Pancreas (tissue), 10 donors: ENCODE results near the gene ARL4A. TPM values are rescaled to one million over a fixed set of nuclear protein-coding genes. Genes with fewer than 3 reads are reported as not detected.

ENCODE experiments used
- ATAC-seq, 4 donors: fragments of 200-7000 bp; cut with Tn5 transposase; one replicate each; pipeline versions ENCODE4 v1.8.0 to v1.9.1; 2020; ENCODE audit warnings: mild to moderate bottlenecking in 4 of 4, moderate library complexity in 4 of 4
- DNase-seq, 6 donors: peaks; one replicate each; pipeline ENCODE4 v3.0.0-alpha.2; 2020
- FAIRE-seq: peaks from 2 replicates; lab custom pipeline; 2012; peaks lifted over from hg19 to GRCh38; lab: Jason Lieb, UNC
- H3K27ac ChIP-seq, 4 donors: fragments of 200-600 bp; sonication (generic); 1 replicate in 3 of 4; 2 replicates in 1 of 4; pipeline versions ENCODE4 v1.5.0 to v1.8.0; 2020
- H3K27me3 ChIP-seq, 4 donors: fragments of 200-600 bp; one replicate each; pipeline ENCODE4 v1.8.0; 2021
- H3K36me3 ChIP-seq, 3 donors: fragments of 200-600 bp; sonication (generic) in 1 of 3; one replicate each; pipeline versions ENCODE4 v1.5.0 to v1.8.0; 2020 to 2021
- H3K4me1 ChIP-seq, 3 donors: fragments of 200-600 bp; one replicate each; pipeline ENCODE4 v1.8.0; 2021
- H3K4me3 ChIP-seq, 4 donors: fragments of 200-600 bp; sonication (generic) in 2 of 4; one replicate each; pipeline versions ENCODE4 v1.5.0 to v1.8.0; 2020 to 2021
- H3K9me3 ChIP-seq, 4 donors: fragments of 200-600 bp; one replicate each; pipeline ENCODE4 v1.8.0; 2021
- CTCF ChIP-seq, 4 donors: fragments of 200-600 bp; sonication (generic) in 3 of 4; IDR thresholded peaks; one replicate each; pipeline versions ENCODE4 v1.5.0 to v1.8.0; 2021; ENCODE audit warnings: antibody characterized with exemption in 4 of 4
- WGBS, 2 donors: extraction: QIAGEN DNeasy Blood & Tissue Kit; methylation state at CpG; one replicate each; pipeline ENCODE4 v1.1.7; 2013; 5-methylcytosine and 5-hydroxymethylcytosine counted together
- intact Hi-C, 3 donors: fragments of 100-400 bp; cut with DNase I; formaldehyde crosslinking; loops; one replicate each; pipeline versions ENCODE4 v1.11.1 to v1.14.2; 2022
- polyA plus RNA-seq, 2 donors: library from polyadenylated mRNA; stranded (reverse); fragments of 200-250 nt; gene quantifications; one replicate each; pipeline ENCODE4 v1.2.3, GENCODE V29; 2013
- total RNA-seq, 6 donors: library from RNA; stranded (reverse); fragmentation: NEBNext Ultra II Directional in 4 of 6; extraction: Animal tissue kit (Norgen Biotek cat#: 25700) in 4 of 6; gene quantifications; one replicate each; pipeline versions ENCODE4 v1.2.1 to v1.2.4, GENCODE V29; 2021 to 2023
- donor health status: healthy with polysubstance abuse.
- donor health status: DM: no; HTN: no; CAD: no; lungs with moderate emphysema.
- donor health status: DM: no; HTN: no; CAD: no.
- donor health status: control.
- donor health status: control.
- donor health status: Bipolar disorder and iron deficiency.
- donor health status: DM: yes; HTN: yes; CAD: no.
- donor health status: DM: no; HTN: no; CAD: no.
- donor health status: DM: no; HTN: no; CAD: no.
- donor health status: DM: yes; HTN: yes; CAD: no.

The ARL4A gene
- total and polyA plus RNA-seq, 8 donors: 1.9 to 8.6 (median 4.2) TPM

DNA sequence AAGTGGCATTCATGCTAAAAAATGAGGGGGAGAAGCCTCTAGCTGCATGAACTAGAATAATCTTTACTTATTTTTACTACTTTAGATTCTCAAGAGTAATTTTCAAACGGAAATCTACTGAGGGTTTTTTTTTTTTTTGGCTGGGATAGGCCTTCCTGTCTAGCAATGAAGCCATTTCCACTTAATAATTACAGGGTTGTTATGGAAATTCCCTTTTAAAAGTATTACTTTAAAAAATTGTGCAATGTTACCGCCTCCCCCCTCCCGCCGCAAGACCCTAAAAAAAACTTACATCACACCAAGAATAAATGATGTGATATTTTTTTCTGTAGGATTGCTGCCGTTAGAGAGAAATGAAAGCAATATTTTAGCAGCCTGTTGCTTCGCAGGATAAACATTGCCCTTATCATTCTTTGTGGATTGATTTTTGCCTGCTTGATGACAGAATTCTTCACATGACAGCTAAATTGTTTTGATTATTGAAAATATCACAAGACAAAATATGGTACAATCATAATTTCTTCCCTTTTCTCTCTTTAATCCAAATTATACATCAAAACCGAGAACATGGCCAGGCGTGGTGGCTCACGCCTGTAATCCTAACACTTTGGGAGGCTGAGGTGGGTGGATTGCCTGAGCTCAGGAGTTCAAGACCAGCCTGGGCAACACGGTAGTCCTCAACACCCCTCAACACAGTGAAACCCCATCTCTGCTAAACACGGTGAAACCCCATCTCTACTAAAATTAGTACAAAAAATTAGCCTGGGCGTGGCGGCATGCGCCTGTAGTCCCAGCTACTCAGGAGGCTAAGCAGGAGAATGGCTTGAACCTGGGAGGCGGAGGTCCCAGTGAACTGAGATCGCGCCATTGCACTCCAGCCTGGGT lies 32.8 kb downstream of the ARL4A start:
- intact Hi-C loops: no loop called here
- ATAC-seq: no peak
- FAIRE-seq: no peak
- H3K4me1 ChIP-seq: no peaks in the 10 kb centered on the region
- TF ChIP-seq CTCF (IDR thresholded peaks at IDR 0.05): no peak
- DNase-seq: no peak
- no peaks in the 10 kb centered on the region for H3K27me3 ChIP-seq
- no peak overlapping the region for H3K4me3 ChIP-seq
- H3K9me3 ChIP-seq: no peaks in the 10 kb centered on the region
- peak overlapping the region in 2 of 4 donors; percentile 5 to 47 for H3K27ac ChIP-seq
- WGBS, 2 donors: 76% methylated on average over 17 of the region's 17 CpGs
- no peaks in the 10 kb centered on the region for H3K36me3 ChIP-seq

- TF ChIP-seq CTCF (IDR thresholded peaks at IDR 0.05): no peak
- 88 to 93% methylated on average over 6 of the region's 6 CpGs for WGBS, 2 donors
- Histone ChIP-seq H3K9me3 (no peaks in the 10 kb centered on the region), H3K27me3 (no peaks in the 10 kb centered on the region), H3K4me3 (no peak overlapping the region), H3K4me1 (no peaks in the 10 kb centered on the region), H3K27ac (no peak overlapping the region), H3K36me3 (no peaks in the 10 kb centered on the region)
- DNase-seq (no peak), FAIRE-seq (no peak), ATAC-seq (no peak)
- intact Hi-C loops: no loop called here
These were observed 33.9 kb downstream of the ARL4A start for GRCh38 chr7:12721286-12721830.

DNA sequence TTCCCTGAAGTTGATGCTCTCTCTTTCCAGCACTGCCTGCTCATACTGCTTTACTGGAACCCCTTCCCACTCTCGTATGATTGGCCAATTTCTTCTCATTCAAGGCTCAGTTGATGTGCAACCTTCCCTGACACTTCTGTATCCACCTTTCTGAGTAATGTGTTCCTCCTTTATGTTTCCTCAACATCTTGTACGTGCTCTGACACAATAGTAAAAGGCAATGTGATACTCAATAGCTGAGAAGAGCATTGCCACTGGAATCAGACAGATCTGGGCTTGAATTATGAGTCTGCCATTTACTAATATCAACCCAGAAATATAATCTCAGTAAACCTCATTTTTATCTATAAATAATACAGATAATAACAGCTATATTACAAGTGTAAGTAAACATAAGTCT lies 34.7 kb downstream of the ARL4A start:
- H3K27ac ChIP-seq: no peak overlapping the region
- 80 to 87% methylated on average over 2 of the region's 2 CpGs for WGBS, 2 donors
- H3K36me3 ChIP-seq: no peaks in the 10 kb centered on the region
- ATAC-seq (no peak), DNase-seq (no peak), FAIRE-seq (no peak)
- H3K4me1 ChIP-seq: no peaks in the 10 kb centered on the region
- intact Hi-C loops: no loop called here
- H3K4me3 ChIP-seq: no peak overlapping the region
- no peak for TF ChIP-seq CTCF (IDR thresholded peaks at IDR 0.05)
- no peaks in the 10 kb centered on the region for H3K9me3 ChIP-seq
- H3K27me3 ChIP-seq: no peaks in the 10 kb centered on the region

DNA sequence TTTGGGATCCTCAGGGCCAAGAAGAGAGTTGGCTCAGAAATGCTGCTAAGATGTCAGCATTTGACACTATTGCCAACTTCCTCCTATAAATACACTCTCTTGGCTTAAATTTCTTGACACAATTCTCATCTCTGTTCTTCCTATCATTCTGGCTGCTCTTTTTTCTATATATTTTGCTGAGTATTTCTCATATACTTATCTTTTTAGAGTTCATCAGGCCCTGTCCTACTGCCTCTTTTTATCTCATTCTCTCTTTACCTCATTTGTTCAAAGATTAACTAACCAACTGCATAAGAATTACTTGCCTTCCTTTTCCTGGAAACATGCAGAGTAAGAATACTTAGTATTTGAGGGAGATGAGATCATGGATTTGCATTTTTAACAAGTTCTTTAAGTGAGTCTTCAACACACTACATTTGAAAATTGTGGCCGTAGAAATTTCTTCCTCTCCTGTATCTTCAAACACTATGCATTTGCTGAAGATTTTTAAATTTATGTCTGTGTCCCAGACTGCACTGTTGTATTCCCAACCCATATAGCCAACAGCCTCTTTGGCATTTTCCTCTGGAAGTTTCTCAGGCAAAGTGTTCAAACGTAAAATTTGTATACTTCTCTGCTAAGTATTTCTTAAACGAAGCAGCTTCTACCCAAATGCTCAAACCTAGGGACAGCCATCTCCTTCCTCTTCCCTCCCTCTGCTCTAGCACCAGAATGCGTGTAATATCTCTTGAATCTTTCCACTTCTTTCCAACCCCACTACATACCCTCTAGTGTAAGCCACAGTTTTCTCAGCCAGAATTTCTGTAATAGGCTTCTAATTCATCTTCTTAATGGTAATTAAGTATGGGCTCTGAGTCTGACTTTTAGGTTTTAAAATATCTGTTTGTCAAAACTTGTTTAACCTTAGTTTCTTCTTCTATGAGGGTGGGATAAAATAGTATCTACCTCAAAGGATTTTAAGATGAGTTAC lies 35.5 kb downstream of the ARL4A start:
- no peak for FAIRE-seq
- ATAC-seq: peak in 1 of 4 donors; percentile 43

More for the DNA sequence above, 35.5 kb downstream of the ARL4A start:
- Histone ChIP-seq H3K36me3 (no peaks in the 10 kb centered on the region), H3K4me1 (no peaks in the 10 kb centered on the region), H3K4me3 (no peak overlapping the region), H3K9me3 (no peaks in the 10 kb centered on the region), H3K27ac (no peak overlapping the region), H3K27me3 (no peaks in the 10 kb centered on the region)
- DNase-seq: no peak
- 75 to 77% methylated on average over 4 of the region's 4 CpGs for WGBS, 2 donors
- intact Hi-C loops: no loop called here
- no peak for TF ChIP-seq CTCF (IDR thresholded peaks at IDR 0.05)
